MM.1S (cell line): ENCODE measurements around the gene RNF149.
"Not testable (repeated sequence)": the region's sequence is repeated elsewhere in the genome, so short reads cannot be mapped to it uniquely, and the experiment has no call there.

Experiments
- EZH2 ChIP-seq: fragments of 300-600 bp; sonication (generic); optimal IDR thresholded peaks from 2 replicates; pipeline ENCODE3; 2017; ENCODE audit warnings: low read depth, mild to moderate bottlenecking, antibody characterized with exemption, low read length, mixed read lengths
- TF ChIP-seq, protein P1 (sequence below): fragments of 300-600 bp; sonication (generic); IDR thresholded peaks from 2 replicates; pipeline ENCODE4 v1.5.1; 2016; ENCODE audit warnings: antibody characterized with exemption, low read length, mixed read lengths

- TF ChIP-seq, protein P1, sequence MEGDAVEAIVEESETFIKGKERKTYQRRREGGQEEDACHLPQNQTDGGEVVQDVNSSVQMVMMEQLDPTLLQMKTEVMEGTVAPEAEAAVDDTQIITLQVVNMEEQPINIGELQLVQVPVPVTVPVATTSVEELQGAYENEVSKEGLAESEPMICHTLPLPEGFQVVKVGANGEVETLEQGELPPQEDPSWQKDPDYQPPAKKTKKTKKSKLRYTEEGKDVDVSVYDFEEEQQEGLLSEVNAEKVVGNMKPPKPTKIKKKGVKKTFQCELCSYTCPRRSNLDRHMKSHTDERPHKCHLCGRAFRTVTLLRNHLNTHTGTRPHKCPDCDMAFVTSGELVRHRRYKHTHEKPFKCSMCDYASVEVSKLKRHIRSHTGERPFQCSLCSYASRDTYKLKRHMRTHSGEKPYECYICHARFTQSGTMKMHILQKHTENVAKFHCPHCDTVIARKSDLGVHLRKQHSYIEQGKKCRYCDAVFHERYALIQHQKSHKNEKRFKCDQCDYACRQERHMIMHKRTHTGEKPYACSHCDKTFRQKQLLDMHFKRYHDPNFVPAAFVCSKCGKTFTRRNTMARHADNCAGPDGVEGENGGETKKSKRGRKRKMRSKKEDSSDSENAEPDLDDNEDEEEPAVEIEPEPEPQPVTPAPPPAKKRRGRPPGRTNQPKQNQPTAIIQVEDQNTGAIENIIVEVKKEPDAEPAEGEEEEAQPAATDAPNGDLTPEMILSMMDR, result not testable (repeated sequence)
- not testable (repeated sequence) for TF ChIP-seq EZH2
Observed at GRCh38 chr2:101237944-101238343, 70.6 kb downstream of the RNF149 start.
